T-helper 17 cell (primary cell): ENCODE data around the gene DES. TPM values are rescaled to one million over a fixed set of nuclear protein-coding genes. Genes with fewer than 3 reads are reported as not detected.

Experiments
- ATAC-seq: fragments of 150-1000 bp; cut with Tn5 transposase; 2 replicates; pipeline ENCODE4 v1.10.0; 2021; ENCODE audit warnings: mild to moderate bottlenecking, moderate library complexity
- DNase-seq, 3 donors: peaks; one replicate each; pipeline versions ENCODE4 v3.0.0 to v3.0.0-alpha.2; 2020 to 2021
- H3K9me3 ChIP-seq: one replicate; pipeline ENCODE4 v1.7.0; 2013; ENCODE audit warnings: low read length, mild to moderate bottlenecking; ENCODE audit not compliant: control insufficient read depth, poor library complexity, severe bottlenecking
- H3K27ac Mint-ChIP-seq: one replicate; pipeline ENCODE4 v1.8.0; 2022; ENCODE audit warnings: mild to moderate bottlenecking, moderate library complexity, mixed read lengths
- H3K27me3 Mint-ChIP-seq: one replicate; pipeline ENCODE4 v1.8.0; 2022; ENCODE audit warnings: mixed read lengths
- H3K36me3 Mint-ChIP-seq: one replicate; pipeline ENCODE4 v1.8.0; 2022; ENCODE audit warnings: low read depth, mixed read lengths
- H3K4me1 Mint-ChIP-seq: one replicate; pipeline ENCODE4 v1.8.0; 2022; ENCODE audit warnings: mild to moderate bottlenecking, mixed read lengths
- H3K4me3 Mint-ChIP-seq: one replicate; pipeline ENCODE4 v1.8.0; 2022; ENCODE audit warnings: mild to moderate bottlenecking, moderate library complexity, mixed read lengths
- total RNA-seq, 4 donors: library from RNA in 2 of 4; stranded (reverse) in 2 of 4; gene quantifications; one replicate each; pipeline ENCODE4 v1.2.3 and lab custom pipeline; 2022 to 2026

The DES gene
- total RNA-seq, 2 donors from 2014 or later = not detected

GRCh38 chr2:219461669-219462068 lies 43.5 kb downstream of the DES start:
- Mint-ChIP-seq H3K27ac (no peak overlapping the region), H3K4me1 (peaks cover 8% of the 10 kb centered on the region)
- ATAC-seq = no peak

GRCh38 chr2:219462349-219462748 lies 44.2 kb downstream of the DES start:
- H3K4me3 Mint-ChIP-seq = no peak overlapping the region
- DNase-seq (no peak), ATAC-seq (no peak)
- peaks cover 4% of the 10 kb centered on the region for H3K27me3 Mint-ChIP-seq
- H3K4me1 Mint-ChIP-seq = peaks cover 8% of the 10 kb centered on the region
- H3K27ac Mint-ChIP-seq = no peak overlapping the region
- H3K36me3 Mint-ChIP-seq = peaks cover 4% of the 10 kb centered on the region
- H3K9me3 ChIP-seq = no peaks in the 10 kb centered on the region

More at GRCh38 chr2:219461669-219462068, 43.5 kb downstream of the DES start:
- no peaks in the 10 kb centered on the region for H3K9me3 ChIP-seq
- H3K27me3 Mint-ChIP-seq = peaks cover 4% of the 10 kb centered on the region
- H3K4me3 Mint-ChIP-seq = no peak overlapping the region
- no peak for DNase-seq
- no peaks in the 10 kb centered on the region for H3K36me3 Mint-ChIP-seq

- H3K9me3 ChIP-seq = no peaks in the 10 kb centered on the region
- peaks cover 4% of the 10 kb centered on the region for H3K36me3 Mint-ChIP-seq
- no peaks in the 10 kb centered on the region for H3K27me3 Mint-ChIP-seq
- no peak overlapping the region for H3K4me3 Mint-ChIP-seq
- peaks cover 2% of the 10 kb centered on the region for H3K4me1 Mint-ChIP-seq
- DNase-seq (no peak), ATAC-seq (no peak)
- H3K27ac Mint-ChIP-seq = peak overlapping the region; percentile 51
Measured at GRCh38 chr2:219464286-219465032, 46.3 kb downstream of the DES start.

GRCh38 chr2:219465659-219466561 lies 47.7 kb downstream of the DES start:
- ATAC-seq (no peak), DNase-seq (no peak)
- H3K36me3 Mint-ChIP-seq = peaks cover 4% of the 10 kb centered on the region
- no peak overlapping the region for H3K4me3 Mint-ChIP-seq
- H3K4me1 Mint-ChIP-seq = peaks cover 3% of the 10 kb centered on the region
- no peaks in the 10 kb centered on the region for H3K9me3 ChIP-seq
- no peak overlapping the region for H3K27ac Mint-ChIP-seq
- peaks cover 6% of the 10 kb centered on the region for H3K27me3 Mint-ChIP-seq

GRCh38 chr2:219466816-219467735 lies 48.9 kb downstream of the DES start:
- H3K36me3 Mint-ChIP-seq = peaks cover 7% of the 10 kb centered on the region
- H3K4me1 Mint-ChIP-seq = peaks cover 7% of the 10 kb centered on the region
- no peak for DNase-seq
- no peak overlapping the region for H3K4me3 Mint-ChIP-seq
- no peak overlapping the region for H3K27ac Mint-ChIP-seq
- H3K9me3 ChIP-seq = no peaks in the 10 kb centered on the region
- peaks cover 14% of the 10 kb centered on the region for H3K27me3 Mint-ChIP-seq
- ATAC-seq = no peak

- H3K9me3 ChIP-seq = no peaks in the 10 kb centered on the region
- H3K4me3 Mint-ChIP-seq = no peak overlapping the region
- no peak overlapping the region for H3K27ac Mint-ChIP-seq
- ATAC-seq (no peak), DNase-seq (no peak)
- H3K27me3 Mint-ChIP-seq = peaks cover 14% of the 10 kb centered on the region
- peaks cover 7% of the 10 kb centered on the region for H3K4me1 Mint-ChIP-seq
- peaks cover 7% of the 10 kb centered on the region for H3K36me3 Mint-ChIP-seq
Measured at GRCh38 chr2:219467736-219468075, 49.5 kb downstream of the DES start.

GRCh38 chr2:219468410-219469185 lies 50.4 kb downstream of the DES start:
- no peak overlapping the region for H3K4me3 Mint-ChIP-seq
- no peak for ATAC-seq
- peaks cover 7% of the 10 kb centered on the region for H3K4me1 Mint-ChIP-seq
- H3K27me3 Mint-ChIP-seq = peaks cover 14% of the 10 kb centered on the region
- no peaks in the 10 kb centered on the region for H3K9me3 ChIP-seq
- peaks cover 7% of the 10 kb centered on the region for H3K36me3 Mint-ChIP-seq
- no peak for DNase-seq
- H3K27ac Mint-ChIP-seq = no peak overlapping the region

GRCh38 chr2:219469186-219469724 lies 51.1 kb downstream of the DES start:
- peaks cover 14% of the 10 kb centered on the region for H3K27me3 Mint-ChIP-seq
- H3K27ac Mint-ChIP-seq = no peak overlapping the region
- no peaks in the 10 kb centered on the region for H3K9me3 ChIP-seq
- H3K4me1 Mint-ChIP-seq = peaks cover 7% of the 10 kb centered on the region
- DNase-seq (no peak), ATAC-seq (no peak)
- H3K4me3 Mint-ChIP-seq = no peak overlapping the region
- H3K36me3 Mint-ChIP-seq = peaks cover 7% of the 10 kb centered on the region

GRCh38 chr2:219470429-219470828 lies 52.3 kb downstream of the DES start:
- no peak for ATAC-seq
- H3K27ac Mint-ChIP-seq = no peak overlapping the region

GRCh38 chr2:219471476-219472371 lies 53.5 kb downstream of the DES start:
- no peak overlapping the region for H3K27ac Mint-ChIP-seq
- no peak for ATAC-seq
- H3K36me3 Mint-ChIP-seq = peaks cover 7% of the 10 kb centered on the region
- peaks cover 19% of the 10 kb centered on the region for H3K27me3 Mint-ChIP-seq
- no peaks in the 10 kb centered on the region for H3K9me3 ChIP-seq
- H3K4me3 Mint-ChIP-seq = no peak overlapping the region
- peaks cover 11% of the 10 kb centered on the region for H3K4me1 Mint-ChIP-seq
- no peak for DNase-seq

More at GRCh38 chr2:219470429-219470828, 52.3 kb downstream of the DES start:
- Mint-ChIP-seq H3K27me3 (peaks cover 14% of the 10 kb centered on the region), H3K4me3 (no peak overlapping the region), H3K4me1 (peaks cover 6% of the 10 kb centered on the region), H3K36me3 (peaks cover 7% of the 10 kb centered on the region)
- no peaks in the 10 kb centered on the region for H3K9me3 ChIP-seq
- DNase-seq = no peak

- H3K4me1 Mint-ChIP-seq = peaks cover 11% of the 10 kb centered on the region
- H3K27ac Mint-ChIP-seq = no peak overlapping the region
- peaks cover 3% of the 10 kb centered on the region for H3K36me3 Mint-ChIP-seq
- no peak for DNase-seq
- no peak overlapping the region for H3K4me3 Mint-ChIP-seq
- no peaks in the 10 kb centered on the region for H3K9me3 ChIP-seq
- H3K27me3 Mint-ChIP-seq = peaks cover 19% of the 10 kb centered on the region
- ATAC-seq = no peak
Measured at GRCh38 chr2:219472629-219473187, 54.5 kb downstream of the DES start.
